DLD1 (cell line): ENCODE data around the gene RCE1.

Experiments used
- in situ Hi-C: cut with HindIII; loops from 2 replicates; pipeline ENCODE4 v1.10.0; 2017; ENCODE audit warnings: low sequenced_read_pairs

Gene RCE1

GRCh38 chr11:66844496-66845142 is 1.4 kb downstream of the RCE1 start:
- in situ Hi-C loops: no loop called here

GRCh38 chr11:66845143-66845875 is 2.1 kb downstream of the RCE1 start:
- in situ Hi-C loops: no loop called here

- in situ Hi-C loops: no loop called here
Observed at GRCh38 chr11:66845876-66846212, 2.6 kb downstream of the RCE1 start.

- in situ Hi-C loops: no loop called here
Observed at GRCh38 chr11:66846671-66847091, 3.4 kb downstream of the RCE1 start.

DNA sequence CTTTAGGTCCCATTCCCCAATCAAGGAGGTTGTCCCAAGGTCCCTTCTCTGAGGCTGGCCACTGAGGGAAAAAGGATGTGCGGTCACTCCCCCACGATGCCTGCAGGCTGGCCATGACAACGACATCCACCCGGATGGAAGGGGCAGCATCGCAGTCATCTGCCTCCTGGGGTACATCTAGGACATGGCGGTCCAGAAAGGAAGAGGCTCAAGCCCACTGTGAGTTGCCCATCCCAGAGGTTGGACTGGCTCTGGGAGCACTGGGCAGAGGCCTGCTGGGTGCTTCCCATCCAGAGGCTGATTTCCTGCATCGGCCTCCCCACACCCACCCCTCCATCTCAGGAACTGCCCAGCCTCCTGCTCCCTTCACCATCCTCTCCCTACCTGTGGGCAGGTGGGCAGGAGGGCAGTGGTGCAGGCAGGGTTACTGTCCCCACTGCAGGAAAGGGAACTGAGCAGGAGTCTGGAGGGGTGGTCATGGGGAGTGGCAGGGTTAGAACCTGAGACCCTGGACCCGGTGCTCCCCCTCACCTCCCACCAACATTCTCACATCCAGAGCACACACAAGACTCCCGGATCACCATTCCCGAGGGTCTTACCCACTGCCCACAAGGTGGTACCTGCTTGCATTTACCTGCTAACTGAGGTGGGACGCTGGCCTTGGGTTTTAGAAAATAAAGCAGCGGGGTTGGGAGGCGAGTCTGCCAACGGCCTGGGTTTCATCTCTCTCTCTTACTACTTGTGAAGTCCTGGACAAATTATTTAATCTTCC is 4.4 kb downstream of the RCE1 start:
- in situ Hi-C loops: no loop called here

DNA sequence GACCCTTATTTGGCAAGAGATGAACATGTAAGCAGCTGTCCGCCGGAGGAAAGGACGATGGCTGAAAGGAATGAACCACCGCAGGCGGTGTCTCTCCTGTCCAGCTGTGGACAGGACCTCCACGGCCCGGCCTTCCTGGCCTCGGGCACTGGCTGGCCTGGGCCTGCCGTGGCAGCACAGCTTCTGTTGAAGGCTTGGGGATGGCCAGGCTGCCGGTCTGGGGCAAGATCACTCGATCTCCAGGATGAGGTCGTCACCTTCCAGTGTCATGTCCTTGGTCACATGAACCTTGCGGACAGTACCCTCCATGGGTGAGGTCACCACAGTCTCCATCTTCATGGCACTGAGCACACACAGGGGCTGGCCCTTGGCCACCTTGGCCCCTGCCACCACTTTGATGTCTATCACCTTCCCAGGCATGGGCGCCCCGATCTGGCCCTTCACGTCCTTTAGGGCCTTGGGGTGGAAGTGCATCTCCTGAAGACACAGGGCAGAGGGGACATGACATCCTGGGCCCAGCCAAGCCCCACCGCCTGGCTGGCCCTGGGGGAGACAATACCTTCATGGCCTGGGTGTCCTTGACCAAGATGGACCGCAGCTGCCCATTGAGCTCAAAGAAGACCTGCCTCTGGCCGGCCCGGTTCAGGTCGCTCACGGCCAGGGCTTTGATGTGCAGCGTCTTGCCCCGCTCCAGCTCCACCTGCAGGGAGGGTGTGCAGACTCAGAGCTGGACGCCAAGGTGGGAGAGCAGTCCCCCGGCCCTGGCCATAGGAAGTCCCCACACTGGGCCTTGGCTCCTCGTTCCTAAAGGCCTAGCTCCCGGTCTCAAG is 5.6 kb downstream of the RCE1 start:
- in situ Hi-C loops: no loop called here

- in situ Hi-C loops: no loop called here
Observed at GRCh38 chr11:66849501-66850234, 6.4 kb downstream of the RCE1 start.

- in situ Hi-C loops: no loop called here
Observed at GRCh38 chr11:66850235-66850587, 7.0 kb downstream of the RCE1 start.

DNA sequence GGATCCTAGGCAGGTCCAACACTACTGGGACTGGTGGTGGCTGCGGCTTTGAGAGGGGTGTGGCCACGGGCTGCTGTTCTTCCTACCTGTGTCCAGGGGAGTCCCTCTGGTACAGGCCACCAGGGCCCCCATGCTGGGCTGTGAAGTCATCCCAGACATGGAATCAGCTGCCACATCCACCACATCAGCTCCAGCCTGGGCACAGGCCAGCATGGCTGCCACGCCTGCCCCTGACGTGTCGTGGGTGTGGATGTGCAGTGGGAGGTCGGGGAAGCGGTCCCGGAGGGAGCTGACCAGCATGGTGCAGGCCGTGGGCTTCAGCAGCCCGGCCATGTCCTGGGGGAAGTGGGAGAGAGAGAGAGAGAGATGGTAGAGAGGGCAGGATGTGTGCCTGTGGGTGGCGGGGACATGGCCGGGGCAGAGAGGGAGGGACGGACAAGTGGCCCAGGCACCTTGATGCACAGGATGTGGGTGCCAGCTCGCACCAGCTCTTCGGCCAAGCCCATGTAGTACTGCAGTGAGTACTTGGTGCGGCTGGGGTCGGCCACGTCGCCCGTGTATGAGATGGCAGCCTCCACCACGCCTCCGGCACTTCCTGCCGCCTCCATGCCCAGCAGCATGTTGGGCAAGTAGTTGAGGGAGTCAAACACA is 7.5 kb downstream of the RCE1 start:
- in situ Hi-C loops: no loop called here

DNA sequence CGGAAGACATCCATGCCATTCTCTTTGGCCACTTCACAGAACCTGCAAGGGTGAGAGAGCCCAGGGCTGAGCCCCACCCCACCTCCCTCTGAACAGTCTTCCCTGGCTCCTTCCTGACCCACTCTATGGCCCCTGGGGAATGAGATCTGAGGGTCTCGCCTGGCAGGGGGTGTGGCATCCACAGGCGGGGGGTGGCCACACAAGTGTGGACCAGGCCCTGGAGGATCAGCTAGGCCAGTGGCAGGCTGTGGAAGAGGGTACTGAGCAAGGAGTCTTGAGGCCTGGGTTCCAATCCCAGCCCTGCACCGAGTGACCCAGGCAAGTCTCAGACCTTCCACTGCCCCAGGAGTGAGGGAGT is 8.0 kb downstream of the RCE1 start:
- in situ Hi-C loops: no loop called here

DNA sequence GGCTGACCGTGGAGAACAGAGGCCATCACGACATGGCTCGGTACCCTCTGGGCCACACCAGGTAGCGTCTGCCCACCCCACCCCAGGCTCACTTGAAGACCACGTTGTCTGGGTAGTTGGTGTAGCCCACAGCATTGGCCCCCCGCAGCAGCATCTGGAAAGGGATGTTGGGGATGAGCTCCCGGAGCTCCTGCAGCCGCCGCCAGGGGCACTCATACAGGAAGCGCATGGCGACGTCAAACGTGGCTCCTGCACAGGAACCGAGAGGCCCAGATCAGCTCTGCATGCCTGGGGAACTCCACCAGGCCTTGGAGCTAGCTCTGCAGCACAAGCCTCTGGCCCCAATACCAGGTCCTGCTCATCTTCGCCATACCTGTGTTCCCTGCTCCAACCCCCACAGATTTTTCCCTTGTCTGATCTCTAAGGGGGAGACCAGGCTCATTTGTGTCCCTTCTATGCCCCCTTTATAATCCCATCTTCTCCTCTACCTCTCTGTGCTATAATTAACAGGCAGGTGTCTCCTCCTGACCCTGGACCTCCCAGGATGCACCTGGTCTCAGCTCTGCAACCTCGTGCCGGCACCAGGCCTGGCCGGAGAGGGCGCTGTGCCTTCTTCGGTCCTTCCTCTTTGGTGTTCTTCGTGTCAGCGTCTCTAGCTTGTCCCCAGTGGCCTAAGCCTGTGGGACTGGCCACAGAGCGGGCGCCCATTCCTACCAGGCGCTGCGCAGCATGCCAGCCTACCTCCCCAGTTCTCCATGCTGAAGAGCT is 8.6 kb downstream of the RCE1 start:
- in situ Hi-C loops: no loop called here

DNA sequence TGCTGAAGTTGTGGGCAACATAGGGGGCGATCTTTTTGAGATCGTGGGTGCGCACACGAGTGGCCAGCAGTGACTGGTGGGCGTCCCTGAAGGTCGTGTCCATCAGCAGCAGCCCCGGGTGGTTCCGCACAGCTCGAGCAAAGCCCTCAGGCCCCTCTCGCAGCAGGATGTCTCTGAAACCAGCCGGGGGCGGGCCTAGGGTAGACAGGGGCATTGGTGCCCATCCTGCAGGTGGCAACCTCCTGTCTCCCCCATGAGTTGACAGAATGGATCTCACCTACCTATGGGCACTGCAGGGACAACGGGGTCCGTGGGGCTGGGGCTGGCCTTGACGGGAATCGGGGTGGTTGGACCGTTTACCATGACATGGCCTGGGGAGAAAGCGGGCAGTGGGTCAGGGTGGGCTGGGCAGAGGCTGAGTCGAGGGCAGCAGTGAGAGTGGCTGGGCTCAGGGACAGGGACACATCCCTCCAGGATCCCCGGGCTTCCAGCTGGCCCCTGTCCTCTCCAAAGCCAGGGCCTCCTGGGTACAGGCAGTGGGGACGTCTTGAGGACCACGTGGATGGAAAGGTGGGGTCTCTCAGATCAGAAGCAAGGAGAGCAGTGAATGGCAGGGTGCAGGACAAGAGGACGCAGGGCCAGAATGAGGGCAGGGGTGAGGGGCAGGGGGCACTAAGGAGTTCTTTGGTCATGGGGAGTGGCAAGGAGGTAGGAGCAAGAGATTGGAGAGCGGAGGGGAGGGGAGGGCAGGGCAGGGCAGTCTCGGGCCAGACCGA is 9.4 kb downstream of the RCE1 start:
- in situ Hi-C loops: no loop called here

GRCh38 chr11:66853242-66854229 is 10.3 kb downstream of the RCE1 start:
- in situ Hi-C loops: no loop called here

GRCh38 chr11:66854231-66854661 is 11.0 kb downstream of the RCE1 start:
- in situ Hi-C loops: no loop called here

GRCh38 chr11:66854729-66855211 is 11.5 kb downstream of the RCE1 start:
- in situ Hi-C loops: no loop called here

DNA sequence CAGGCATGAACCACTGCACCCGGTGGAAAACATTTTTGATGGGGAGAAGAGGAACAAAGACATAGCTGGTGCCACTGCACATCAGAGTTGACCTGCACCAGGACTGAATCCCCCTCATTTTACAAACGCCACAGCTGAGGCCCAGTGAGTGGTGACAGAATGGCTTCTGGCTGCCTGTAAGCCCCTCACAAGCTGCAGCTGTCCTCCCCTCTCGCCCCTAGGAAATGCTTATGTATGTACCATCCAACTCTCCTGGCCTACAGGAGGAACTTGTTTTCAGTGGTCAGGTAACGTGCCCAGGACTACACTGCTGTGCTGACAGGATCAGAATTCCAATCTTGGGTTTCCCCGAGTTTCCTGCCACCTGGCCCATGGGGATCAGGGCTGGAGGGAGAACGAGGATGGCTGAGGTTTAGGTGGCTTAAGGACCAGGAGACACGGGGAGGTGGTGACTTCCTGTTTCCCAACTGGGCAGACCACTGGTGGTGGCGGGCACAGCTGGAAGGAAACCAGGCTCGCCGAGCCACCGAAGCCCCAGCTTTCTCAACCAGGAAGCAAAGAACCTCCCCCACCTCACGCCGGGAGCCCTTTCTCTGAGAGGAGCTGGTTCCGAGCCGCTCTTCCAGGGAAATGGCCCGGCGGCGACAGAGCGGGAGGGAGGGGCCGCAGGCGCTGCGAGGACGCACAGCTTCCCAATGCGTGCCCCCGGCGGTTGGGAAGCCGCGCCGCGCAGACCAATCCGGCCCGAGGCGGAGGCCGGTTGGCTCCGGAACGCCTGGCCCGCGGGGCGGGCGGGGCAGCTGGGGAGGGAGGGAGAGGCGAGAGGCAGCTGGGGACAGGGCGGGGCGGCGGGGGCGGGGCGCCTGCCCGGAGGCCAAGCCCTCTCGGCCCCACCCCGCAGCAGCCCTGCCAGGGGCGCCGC is 12.6 kb downstream of the RCE1 start:
- in situ Hi-C loops: no loop called here
